ENCODE measurements around the gene SDSL.

The SDSL gene

GRCh38 chr12:113467142-113467501 is 44.9 kb downstream of the SDSL start:
- H3K4me3 ChIP-seq (ENCODE audit: low read depth, low read length) = no peak overlapping the region
- TF ChIP-seq CTCF (IDR thresholded peaks at IDR 0.05; ENCODE audit: low read depth, low read length, missing control alignments) = no peak
- no peak for DNase-seq (ENCODE audit: low read depth)

GRCh38 chr12:113467502-113468364 is 45.6 kb downstream of the SDSL start:
- no peak overlapping the region for H3K4me3 ChIP-seq (ENCODE audit: low read depth, low read length)
- DNase-seq (ENCODE audit: low read depth) = no peak
- TF ChIP-seq CTCF (IDR thresholded peaks at IDR 0.05; ENCODE audit: low read depth, low read length, missing control alignments) = no peak

- DNase-seq (ENCODE audit: low read depth) = no peak
- TF ChIP-seq CTCF (IDR thresholded peaks at IDR 0.05; ENCODE audit: low read depth, low read length, missing control alignments) = no peak
- no peak overlapping the region for H3K4me3 ChIP-seq (ENCODE audit: low read depth, low read length)
Observed at GRCh38 chr12:113468365-113469223, 46.4 kb downstream of the SDSL start.

GRCh38 chr12:113469224-113469948 is 47.2 kb downstream of the SDSL start:
- no peak for DNase-seq (ENCODE audit: low read depth)
- no peak for TF ChIP-seq CTCF (IDR thresholded peaks at IDR 0.05; ENCODE audit: low read depth, low read length, missing control alignments)
- H3K4me3 ChIP-seq (ENCODE audit: low read depth, low read length) = no peak overlapping the region

- TF ChIP-seq CTCF (IDR thresholded peaks at IDR 0.05; ENCODE audit: low read depth, low read length, missing control alignments) = no peak
- DNase-seq (ENCODE audit: low read depth) = no peak
- H3K4me3 ChIP-seq (ENCODE audit: low read depth, low read length) = no peak overlapping the region
Observed at GRCh38 chr12:113469949-113470743, 48.0 kb downstream of the SDSL start.
